Measurements from ENCODE around the gene SMARCAL1. TPM values are rescaled to one million over a fixed set of nuclear protein-coding genes. Genes with fewer than 3 reads are reported as not detected.

The SMARCAL1 gene
- total RNA-seq, 1 experiment from 2014 or later: 20.9 TPM

DNA sequence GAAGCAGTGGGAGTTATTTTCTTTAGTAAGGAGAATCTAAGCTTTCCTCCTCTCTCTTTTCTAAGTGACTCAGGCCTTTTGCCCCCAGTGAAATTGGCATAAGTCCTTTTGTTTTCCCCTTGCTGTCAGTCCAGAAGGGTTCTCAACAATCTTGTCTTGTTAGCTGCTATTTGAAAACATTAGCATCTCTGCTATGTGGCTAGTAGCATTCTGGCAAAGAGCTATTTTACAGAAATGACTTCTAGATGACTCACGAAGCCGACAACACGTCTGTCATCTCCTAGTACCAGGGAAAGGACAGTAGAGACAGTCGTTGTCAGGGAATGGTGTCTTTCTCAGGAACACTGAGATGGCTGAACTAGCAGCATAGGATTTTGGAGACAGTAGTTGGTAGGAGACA is 14.7 kb downstream of the SMARCAL1 start:
- H3K9me3 Mint-ChIP-seq: peaks cover 4% of the 10 kb centered on the region; the same call in 1 of the 2 replicates
- TF ChIP-seq FOXK1 (CRISPR knock-in tag; IDR thresholded peaks at IDR 0.05): no peak
- no peak for TF ChIP-seq MXD4 (CRISPR knock-in tag; IDR thresholded peaks at IDR 0.05; ENCODE audit: borderline replicate concordance)
- no peak for TF ChIP-seq MAX (CRISPR knock-in tag; IDR thresholded peaks at IDR 0.05)
- TF ChIP-seq, protein P1, sequence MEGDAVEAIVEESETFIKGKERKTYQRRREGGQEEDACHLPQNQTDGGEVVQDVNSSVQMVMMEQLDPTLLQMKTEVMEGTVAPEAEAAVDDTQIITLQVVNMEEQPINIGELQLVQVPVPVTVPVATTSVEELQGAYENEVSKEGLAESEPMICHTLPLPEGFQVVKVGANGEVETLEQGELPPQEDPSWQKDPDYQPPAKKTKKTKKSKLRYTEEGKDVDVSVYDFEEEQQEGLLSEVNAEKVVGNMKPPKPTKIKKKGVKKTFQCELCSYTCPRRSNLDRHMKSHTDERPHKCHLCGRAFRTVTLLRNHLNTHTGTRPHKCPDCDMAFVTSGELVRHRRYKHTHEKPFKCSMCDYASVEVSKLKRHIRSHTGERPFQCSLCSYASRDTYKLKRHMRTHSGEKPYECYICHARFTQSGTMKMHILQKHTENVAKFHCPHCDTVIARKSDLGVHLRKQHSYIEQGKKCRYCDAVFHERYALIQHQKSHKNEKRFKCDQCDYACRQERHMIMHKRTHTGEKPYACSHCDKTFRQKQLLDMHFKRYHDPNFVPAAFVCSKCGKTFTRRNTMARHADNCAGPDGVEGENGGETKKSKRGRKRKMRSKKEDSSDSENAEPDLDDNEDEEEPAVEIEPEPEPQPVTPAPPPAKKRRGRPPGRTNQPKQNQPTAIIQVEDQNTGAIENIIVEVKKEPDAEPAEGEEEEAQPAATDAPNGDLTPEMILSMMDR (IDR thresholded peaks at IDR 0.05): no peak
- no peak for TF ChIP-seq ZNF423 (CRISPR knock-in tag; IDR thresholded peaks at IDR 0.05)
- no peak for TF ChIP-seq PREB (CRISPR knock-in tag; IDR thresholded peaks at IDR 0.05; ENCODE audit: borderline replicate concordance)
- TF ChIP-seq CBFB (CRISPR knock-in tag; IDR thresholded peaks at IDR 0.05; ENCODE audit: low read depth): no peak
- no peak for TF ChIP-seq ZNF671 (CRISPR knock-in tag; IDR thresholded peaks at IDR 0.05)
- no peak for TF ChIP-seq IRF1 (CRISPR knock-in tag; IDR thresholded peaks at IDR 0.05)
- no peak for TF ChIP-seq CREB1 (CRISPR knock-in tag; IDR thresholded peaks at IDR 0.05)
- no peak for TF ChIP-seq ATF3 (CRISPR knock-in tag; conservative IDR thresholded peaks at IDR 0.05)
- TF ChIP-seq, protein P2, sequence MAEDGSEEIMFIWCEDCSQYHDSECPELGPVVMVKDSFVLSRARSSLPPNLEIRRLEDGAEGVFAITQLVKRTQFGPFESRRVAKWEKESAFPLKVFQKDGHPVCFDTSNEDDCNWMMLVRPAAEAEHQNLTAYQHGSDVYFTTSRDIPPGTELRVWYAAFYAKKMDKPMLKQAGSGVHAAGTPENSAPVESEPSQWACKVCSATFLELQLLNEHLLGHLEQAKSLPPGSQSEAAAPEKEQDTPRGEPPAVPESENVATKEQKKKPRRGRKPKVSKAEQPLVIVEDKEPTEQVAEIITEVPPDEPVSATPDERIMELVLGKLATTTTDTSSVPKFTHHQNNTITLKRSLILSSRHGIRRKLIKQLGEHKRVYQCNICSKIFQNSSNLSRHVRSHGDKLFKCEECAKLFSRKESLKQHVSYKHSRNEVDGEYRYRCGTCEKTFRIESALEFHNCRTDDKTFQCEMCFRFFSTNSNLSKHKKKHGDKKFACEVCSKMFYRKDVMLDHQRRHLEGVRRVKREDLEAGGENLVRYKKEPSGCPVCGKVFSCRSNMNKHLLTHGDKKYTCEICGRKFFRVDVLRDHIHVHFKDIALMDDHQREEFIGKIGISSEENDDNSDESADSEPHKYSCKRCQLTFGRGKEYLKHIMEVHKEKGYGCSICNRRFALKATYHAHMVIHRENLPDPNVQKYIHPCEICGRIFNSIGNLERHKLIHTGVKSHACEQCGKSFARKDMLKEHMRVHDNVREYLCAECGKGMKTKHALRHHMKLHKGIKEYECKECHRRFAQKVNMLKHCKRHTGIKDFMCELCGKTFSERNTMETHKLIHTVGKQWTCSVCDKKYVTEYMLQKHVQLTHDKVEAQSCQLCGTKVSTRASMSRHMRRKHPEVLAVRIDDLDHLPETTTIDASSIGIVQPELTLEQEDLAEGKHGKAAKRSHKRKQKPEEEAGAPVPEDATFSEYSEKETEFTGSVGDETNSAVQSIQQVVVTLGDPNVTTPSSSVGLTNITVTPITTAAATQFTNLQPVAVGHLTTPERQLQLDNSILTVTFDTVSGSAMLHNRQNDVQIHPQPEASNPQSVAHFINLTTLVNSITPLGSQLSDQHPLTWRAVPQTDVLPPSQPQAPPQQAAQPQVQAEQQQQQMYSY (CRISPR knock-in tag; IDR thresholded peaks at IDR 0.05): no peak
- TF ChIP-seq STAT6 (CRISPR knock-in tag; conservative IDR thresholded peaks at IDR 0.05; ENCODE audit: low read depth): no peak
- peaks cover 52% of the 10 kb centered on the region for H3K36me3 Mint-ChIP-seq
- H3K4me3 Mint-ChIP-seq: no peak overlapping the region
- ATAC-seq: no peak
- no peaks in the 10 kb centered on the region for H3K27me3 Mint-ChIP-seq (ENCODE audit: low read depth)
- no peak overlapping the region for H3K27ac Mint-ChIP-seq
- POLR2A ChIA-PET: interaction anchor here (0.7 kb wide), 1 partner anchor 18 kb away, joined by 3 read pairs; no protein-coding TSS in a partner anchor
- no peak for DNase-seq (ENCODE audit: low spot score)
- CTCF ChIA-PET: interaction anchor here (0.8 kb wide), 1 partner anchor 204 kb away, joined by 3 read pairs; no protein-coding TSS in a partner anchor
- H3K4me1 Mint-ChIP-seq: no peaks in the 10 kb centered on the region
